SK-N-SH (cell line): ENCODE data around the gene NRN1L. TPM values are rescaled to one million over a fixed set of nuclear protein-coding genes. Genes with fewer than 3 reads are reported as not detected.
"Not testable (repeated sequence)": the region's sequence is repeated elsewhere in the genome, so short reads cannot be mapped to it uniquely, and the experiment has no call there.

Source experiments
- CTCF ChIA-PET: fragments of 300-600, 350-600 bp; formaldehyde crosslinking; extraction: SDS; loops from one replicate; lab custom pipeline; 2021; lab: Yijun Ruan, JAX
- POLR2A ChIA-PET: fragments of 350-600 bp; sonication (Branson Sonifier 250); formaldehyde crosslinking; extraction: SDS; loops from one replicate; lab custom pipeline; 2020; ENCODE audit warnings: antibody characterized with exemption, inconsistent platforms; lab: Yijun Ruan, JAX
- DNase-seq: peaks from one replicate; pipeline ENCODE4 v3.0.0; 2012
- H2AFZ ChIP-seq: fragments of 200-600 bp; sonication (generic); 2 replicates; pipeline ENCODE4 v1.8.1; 2016; ENCODE audit warnings: antibody characterized with exemption, mild to moderate bottlenecking, low read depth
- H3F3A ChIP-seq: fragments of 200-600 bp; sonication (generic); replicated peaks from 2 replicates; pipeline ENCODE3; 2016; ENCODE audit warnings: antibody characterized with exemption, mild to moderate bottlenecking; ENCODE audit not compliant: insufficient read depth
- H3K27ac ChIP-seq, 2 experiments: fragments of 200-500 bp in 1 of 2; fragments of 200-600 bp in 1 of 2; sonication (Bioruptor generic) in 1 of 2; sonication (generic), shearing (Covaris generic) in 1 of 2; 2 replicates each; pipeline versions ENCODE4 v1.5.1 to v1.6.1; 2014 to 2016; ENCODE audit warnings: low read depth in 2 of 2, inconsistent platforms in 1 of 2, low read length in 1 of 2, mild to moderate bottlenecking in 1 of 2, mixed read lengths in 1 of 2
- H3K27me3 ChIP-seq: fragments of 200-600 bp; sonication (generic), shearing (Covaris generic); 2 replicates; pipeline ENCODE4 v1.6.1; 2016; ENCODE audit warnings: mixed run types; ENCODE audit not compliant: insufficient read depth
- H3K36me3 ChIP-seq, 2 experiments: fragments of 200-500 bp in 1 of 2; fragments of 200-600 bp in 1 of 2; sonication (Bioruptor generic) in 1 of 2; sonication (generic) in 1 of 2; replicated peaks in 1 of 2; 2 replicates each; pipeline versions ENCODE3 to v1.5.1; 2014 to 2016; ENCODE audit warnings: low read length in 1 of 2, mild to moderate bottlenecking in 1 of 2; ENCODE audit not compliant: insufficient read depth in 2 of 2, control insufficient read depth in 1 of 2
- H3K4me1 ChIP-seq, 2 experiments: fragments of 200-500 bp in 1 of 2; fragments of 200-600 bp in 1 of 2; sonication (Bioruptor generic) in 1 of 2; sonication (generic), shearing (Covaris generic) in 1 of 2; 2 replicates each; pipeline versions ENCODE4 v1.5.1 to v1.6.1; 2014 to 2016; ENCODE audit warnings: low read depth in 1 of 2, low read length in 1 of 2, mixed run types in 1 of 2; ENCODE audit not compliant: insufficient read depth in 2 of 2, control insufficient read depth in 1 of 2
- H3K4me2 ChIP-seq: fragments of 200-600 bp; sonication (generic), shearing (Covaris generic); 2 replicates; pipeline ENCODE4 v1.6.1; 2017; ENCODE audit warnings: mixed run types
- H3K4me3 ChIP-seq, 2 experiments: fragments of 200-500 bp in 1 of 2; fragments of 200-600 bp in 1 of 2; sonication (Bioruptor generic) in 1 of 2; sonication (generic), shearing (Covaris generic) in 1 of 2; 2 replicates each; pipeline versions ENCODE4 v1.5.1 to v1.8.1; 2014 to 2016; ENCODE audit warnings: low read depth in 2 of 2, inconsistent platforms in 1 of 2, low read length in 1 of 2, mild to moderate bottlenecking in 1 of 2, mixed read lengths in 1 of 2, moderate library complexity in 1 of 2
- H3K79me2 ChIP-seq: fragments of 200-600 bp; sonication (generic); 2 replicates; pipeline ENCODE4 v1.8.1; 2017; ENCODE audit warnings: mild to moderate bottlenecking; ENCODE audit not compliant: insufficient read depth
- H3K9ac ChIP-seq: fragments of 200-600 bp; sonication (generic); 2 replicates; pipeline ENCODE4 v1.6.1; 2017; ENCODE audit warnings: mixed run types
- H3K9me2 ChIP-seq: fragments of 200-600 bp; sonication (generic); 2 replicates; pipeline ENCODE4 v1.6.1; 2017; ENCODE audit warnings: mixed run types
- H3K9me3 ChIP-seq: fragments of 200-600 bp; sonication (generic); 2 replicates; pipeline ENCODE4 v1.6.1; 2017; ENCODE audit warnings: mixed run types, mild to moderate bottlenecking, moderate library complexity
- H4K20me1 ChIP-seq: fragments of 200-600 bp; sonication (generic); 2 replicates; pipeline ENCODE4 v1.6.1; 2017; ENCODE audit warnings: mild to moderate bottlenecking, mixed run types; ENCODE audit not compliant: insufficient read depth
- EP300 ChIP-seq, 2 experiments: IDR thresholded peaks; 2 replicates each; pipeline versions ENCODE4 v1.4.0 to v1.6.1; 2012; ENCODE audit warnings: borderline replicate concordance in 1 of 2, low read depth in 1 of 2, low read length in 1 of 2
- FOXJ3 ChIP-seq: sonication (generic); formaldehyde crosslinking; IDR thresholded peaks from 2 replicates; pipeline ENCODE4 v1.5.1; 2020; ENCODE audit warnings: mild to moderate bottlenecking, missing genetic modification reagents
- FOXM1 ChIP-seq: IDR thresholded peaks from 2 replicates; pipeline ENCODE4 v1.4.0; 2012; ENCODE audit warnings: low read depth, mild to moderate bottlenecking
- GATA2 ChIP-seq: sonication (generic); formaldehyde crosslinking; IDR thresholded peaks from 2 replicates; pipeline ENCODE4 v1.5.0; 2020; ENCODE audit warnings: mild to moderate bottlenecking, missing genetic modification reagents
- IRF3 ChIP-seq: fragments of 150-350 bp; IDR thresholded peaks from 2 replicates; pipeline ENCODE4 v1.6.1; 2016; ENCODE audit warnings: mild to moderate bottlenecking, low read depth, low read length
- MEF2A ChIP-seq: IDR thresholded peaks from 2 replicates; pipeline ENCODE4 v1.4.0; 2012; ENCODE audit warnings: low read depth, borderline replicate concordance
- MXI1 ChIP-seq: IDR thresholded peaks from 2 replicates; pipeline ENCODE4 v1.6.1; 2012; ENCODE audit warnings: mild to moderate bottlenecking, low read depth, low read length, improper control_type of control experiment
- NFIC ChIP-seq: IDR thresholded peaks from 2 replicates; pipeline ENCODE4 v1.4.0; 2012; ENCODE audit warnings: borderline replicate concordance
- NRF1 ChIP-seq: IDR thresholded peaks from 2 replicates; pipeline ENCODE4 v1.6.1; 2012; ENCODE audit warnings: low read depth, mild to moderate bottlenecking, low read length
- RAD21 ChIP-seq: IDR thresholded peaks from 2 replicates; pipeline ENCODE4 v1.6.1; 2012; ENCODE audit warnings: mild to moderate bottlenecking, low read length
- SIN3A ChIP-seq: IDR thresholded peaks from 2 replicates; pipeline ENCODE4 v1.6.1; 2012; ENCODE audit warnings: low read depth, mild to moderate bottlenecking, low read length, moderate library complexity, borderline replicate concordance
- SMC3 ChIP-seq: IDR thresholded peaks from 2 replicates; pipeline ENCODE4 v1.6.1; 2012; ENCODE audit warnings: low read depth, low read length, improper control_type of control experiment
- TAF1 ChIP-seq: IDR thresholded peaks from 2 replicates; pipeline ENCODE4 v1.6.1; 2012; ENCODE audit warnings: low read depth, mild to moderate bottlenecking, low read length, moderate library complexity, borderline replicate concordance
- TEAD4 ChIP-seq: IDR thresholded peaks from 2 replicates; pipeline ENCODE4 v1.4.0; 2012; ENCODE audit warnings: mild to moderate bottlenecking, borderline replicate concordance; ENCODE audit not compliant: insufficient read depth
- USF2 ChIP-seq: fragments of 150-350 bp; IDR thresholded peaks from 2 replicates; pipeline ENCODE4 v1.6.1; 2017; ENCODE audit warnings: antibody characterized with exemption, low read length, low read depth, borderline replicate concordance
- YY1 ChIP-seq: IDR thresholded peaks from 2 replicates; pipeline ENCODE4 v1.4.0; 2012; ENCODE audit warnings: low read depth, mild to moderate bottlenecking
- ZBTB33 ChIP-seq: IDR thresholded peaks from 2 replicates; pipeline ENCODE4 v1.4.0; 2012; ENCODE audit warnings: low read depth, borderline replicate concordance
- WGBS: methylation state at CpG from one replicate; pipeline ENCODE4 v1.1.6; 2017; ENCODE audit warnings: low lambda C conversion rate; 5-methylcytosine and 5-hydroxymethylcytosine counted together
- polyA plus RNA-seq, 3 experiments: library from polyadenylated mRNA; depleted of rRNA; stranded (reverse); fragments of >200 nt; gene quantifications; 2 replicates each; pipeline ENCODE4 v1.2.3, GENCODE V29; 2012

NRN1L gene
- 0.41 and 0.45 TPM in 2 replicates for polyA plus RNA-seq (2012; rRNA removed)
- 0.17 TPM in 1 of 2 replicates, not detected in the other for polyA plus RNA-seq (2012; cell fraction: cytosol; rRNA removed)
- 2.1 and 2.6 TPM in 2 replicates for polyA plus RNA-seq (2012; cell fraction: nucleus; rRNA removed)

- H2AFZ ChIP-seq = no peak within 1 kb of the TSS
- peak; percentile 99 for DNase-seq
- H3K27me3 ChIP-seq = no peaks in the 10 kb centered on the region
- no peak within 1 kb of the TSS for H3K9ac ChIP-seq
- peak within 1 kb of the TSS; percentile 59; the same call in 1 of the 2 replicates for H3K4me2 ChIP-seq
- H4K20me1 ChIP-seq = peaks cover 12% of the 10 kb centered on the region
- ChIA-PET CTCF (interaction anchor here (1.0 to 22.4 kb wide), 20 partner anchors 9 to 364 kb away, joined by 3 to 564 read pairs (median 5); partner anchors contain the start of genes CTRL, DDX28, DUS2 and EDC4), POLR2A (interaction anchor here (0.6 to 3.5 kb wide), 6 partner anchors 9 to 50 kb away, joined by 3 to 12 read pairs (median 6); partner anchors contain the start of gene EDC4)
- no peak within 1 kb of the TSS for H3K4me3 ChIP-seq
- peaks cover 7 to 13% of the 10 kb centered on the region in 2 experiments; a peak in 2 of 4 replicates for H3K4me1 ChIP-seq
- peaks cover 14% of the 10 kb centered on the region for H3F3A ChIP-seq
- no peaks in the 10 kb centered on the region for H3K9me2 ChIP-seq
- 19% methylated on average over 17 of the region's 22 CpGs for WGBS
- peaks cover 4 to 52% of the 10 kb centered on the region in 2 experiments for H3K36me3 ChIP-seq
- peak within 1 kb of the TSS in 1 of 2 experiments; percentile 27; a peak in 1 of 4 replicates for H3K27ac ChIP-seq
- no peaks in the 10 kb centered on the region for H3K9me3 ChIP-seq
- TF ChIP-seq SIN3A (peak; percentile 37; the same call in 1 of the 2 replicates), MEF2A (no peak), SMC3 (no peak), RAD21 (peak; percentile 14; the same call in 1 of the 2 replicates), MXI1 (peak; percentile 43), EP300 (IDR thresholded peaks at IDR 0.05; ENCODE audit: borderline replicate concordance in 1 of 2, low read depth in 1 of 2, low read length in 1 of 2) (0 out of 4 replicates have a peak, but pooled peaks of 1 of the 2 experiments have one; percentile 4), NFIC (peak; percentile 66)
- H3K79me2 ChIP-seq = no peaks in the 10 kb centered on the region
These were observed at the start of gene NRN1L for GRCh38 chr16:67884684-67885083. NRN1L (plus strand) TSS chr16:67884885; CDS start chr16:67884904, 19 bp downstream.

GRCh38 chr16:67837190-67837589, 47.5 kb upstream of the NRN1L start:
- POLR2A ChIA-PET, H2AFZ ChIP-seq, H4K20me1 ChIP-seq, H3K9me3 ChIP-seq, H3F3A ChIP-seq, H3K27me3 ChIP-seq, H3K36me3 ChIP-seq, H3K9ac ChIP-seq, H3K9me2 ChIP-seq, DNase-seq, H3K4me3 ChIP-seq, H3K27ac ChIP-seq, H3K4me2 ChIP-seq: not testable (repeated sequence)
- Histone ChIP-seq H3K79me2 (peaks cover 14% of the 10 kb centered on the region), H3K4me1 (peaks cover 0 to 13% of the 10 kb centered on the region in 2 experiments; a peak in 1 of 4 replicates)
- CTCF ChIA-PET = interaction anchor here (1.0 to 3.5 kb wide), 3 partner anchors 11 to 117 kb away, joined by 3 to 22 read pairs (median 4); partner anchors contain the start of gene CENPT
- 87% methylated on average over 10 of the region's 10 CpGs for WGBS

- H4K20me1 ChIP-seq = no peaks in the 10 kb centered on the region
- no peak for DNase-seq
- ChIA-PET POLR2A (no interaction called here), CTCF (interaction anchor here (1.1 to 3.5 kb wide), 3 partner anchors 10 to 82 kb away, joined by 3 to 22 read pairs (median 3); partner anchors contain the start of gene CENPT)
- H3K4me1 ChIP-seq = peaks cover 0 to 8% of the 10 kb centered on the region in 2 experiments; a peak in 1 of 4 replicates
- H3K27me3 ChIP-seq = no peaks in the 10 kb centered on the region
- no peaks in the 10 kb centered on the region for H3K36me3 ChIP-seq
- H3K27ac ChIP-seq = no peak overlapping the region
- H3K4me2 ChIP-seq = no peak overlapping the region
- TF ChIP-seq FOXM1 = no peak
- TF ChIP-seq ZBTB33 = no peak
- TF ChIP-seq IRF3 = no peak
- TF ChIP-seq NRF1 = no peak
- no peak for TF ChIP-seq GATA2 (CRISPR knock-in tag)
- no peak for TF ChIP-seq TEAD4
- TF ChIP-seq FOXJ3 (CRISPR knock-in tag) = no peak
- no peak for TF ChIP-seq YY1
- no peak for TF ChIP-seq USF2
- no peak for TF ChIP-seq TAF1
- no peaks in the 10 kb centered on the region for H3K9me3 ChIP-seq
- no peaks in the 10 kb centered on the region for H3F3A ChIP-seq
- H3K4me3 ChIP-seq = no peak overlapping the region
- no peaks in the 10 kb centered on the region for H3K9me2 ChIP-seq
- no peak overlapping the region for H2AFZ ChIP-seq
- 88% methylated on average over 2 of the region's 2 CpGs for WGBS
- H3K9ac ChIP-seq = no peak overlapping the region
- H3K79me2 ChIP-seq = peaks cover 11% of the 10 kb centered on the region
These were observed 46.9 kb upstream of the NRN1L start for GRCh38 chr16:67837811-67838210.
